Activated naive CD8-positive, alpha-beta T cell treated with anti-CD3 and anti-CD28 coated beads, Interleukin-2, amount 50 U/mL, for 24 hours (primary cell): ENCODE results near the gene CDK6.

Source experiments
- ATAC-seq: fragments of 150-1000 bp; cut with Tn5 transposase; one replicate; pipeline ENCODE4 v1.10.0; 2021
- DNase-seq: peaks from one replicate; pipeline ENCODE4 v3.0.0; 2021
- H3K27ac Mint-ChIP-seq: one replicate; pipeline ENCODE4 v1.8.0; 2021; ENCODE audit warnings: mild to moderate bottlenecking, mixed read lengths
- H3K27me3 Mint-ChIP-seq: one replicate; pipeline ENCODE4 v1.8.0; 2021; ENCODE audit warnings: mixed read lengths
- H3K36me3 Mint-ChIP-seq: one replicate; pipeline ENCODE4 v1.8.0; 2021; ENCODE audit warnings: low read depth, mixed read lengths
- H3K4me1 Mint-ChIP-seq: one replicate; pipeline ENCODE4 v1.8.0; 2021; ENCODE audit warnings: mixed read lengths
- H3K4me3 Mint-ChIP-seq: one replicate; pipeline ENCODE4 v1.8.0; 2021; ENCODE audit warnings: mild to moderate bottlenecking, moderate library complexity, mixed read lengths
- H3K9me3 Mint-ChIP-seq: one replicate; pipeline ENCODE4 v1.8.0; 2021; ENCODE audit warnings: mixed read lengths

The CDK6 gene

DNA sequence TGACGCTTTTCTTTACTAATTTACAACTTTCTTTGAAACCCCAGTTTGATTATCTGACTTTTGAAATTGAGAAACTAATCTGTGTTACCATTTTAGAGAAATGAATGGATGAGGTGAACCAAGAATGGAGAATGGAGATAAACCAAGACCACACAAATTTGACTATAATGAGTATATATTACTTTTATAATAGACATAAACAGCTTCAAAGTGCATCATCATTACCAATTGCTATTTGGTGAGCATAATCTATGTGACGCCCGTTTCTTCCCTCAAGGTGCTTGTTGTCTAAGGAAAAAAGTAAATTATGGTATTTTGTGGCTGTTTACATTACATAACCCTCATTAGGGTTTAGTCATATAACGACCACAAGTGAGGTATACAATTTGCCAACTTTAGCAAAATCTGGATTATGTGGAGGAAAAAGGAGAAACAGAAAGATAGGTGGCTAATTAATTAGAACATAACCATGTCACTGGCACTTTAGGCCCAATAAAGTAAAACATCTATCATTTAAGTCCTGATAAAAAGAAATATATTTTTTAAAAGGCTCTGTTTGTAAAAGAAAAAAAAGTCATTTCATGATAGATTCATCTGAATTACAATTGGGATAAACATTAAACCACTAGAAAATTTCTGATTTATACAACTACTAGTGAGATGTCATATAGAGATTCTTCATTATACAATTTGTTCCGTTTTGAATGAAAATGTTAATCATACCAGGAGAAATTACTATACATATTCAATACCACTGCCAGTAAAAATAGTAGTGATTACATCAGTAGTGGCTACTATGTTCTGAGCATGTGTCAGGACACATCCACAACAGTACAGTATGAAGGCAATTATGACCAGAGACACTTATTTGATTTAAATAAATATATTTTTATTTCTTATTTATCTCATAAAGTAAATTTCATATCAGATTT lies 128.0 kb downstream of the CDK6 start:
- H3K27me3 Mint-ChIP-seq, result no peaks in the 10 kb centered on the region
- H3K9me3 Mint-ChIP-seq, result peaks cover 7% of the 10 kb centered on the region
- peaks cover 54% of the 10 kb centered on the region for H3K4me1 Mint-ChIP-seq
- ATAC-seq (peak; percentile 82), DNase-seq (no peak)
- peak overlapping the region; percentile 82 for H3K27ac Mint-ChIP-seq
- peak overlapping the region; percentile 6 for H3K4me3 Mint-ChIP-seq
- H3K36me3 Mint-ChIP-seq, result peaks cover 56% of the 10 kb centered on the region

DNA sequence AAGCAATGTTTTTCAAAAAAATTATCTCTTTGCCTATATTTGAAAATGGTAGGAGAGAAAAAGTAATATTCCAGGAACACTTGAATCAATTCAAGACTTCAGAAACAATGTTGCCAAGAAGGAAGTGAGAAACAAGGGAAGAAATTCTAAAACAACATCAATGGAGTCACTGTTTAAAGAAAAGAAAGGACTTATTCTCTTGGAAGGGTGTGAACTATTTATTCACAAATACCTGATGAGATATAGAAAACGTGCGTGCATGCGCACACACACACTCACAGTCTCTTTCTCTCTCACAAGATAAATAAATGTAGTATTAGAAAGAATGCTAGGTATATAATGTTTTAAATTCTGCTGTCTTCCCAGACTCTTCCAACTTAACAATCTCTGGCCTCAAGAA lies 128.9 kb downstream of the CDK6 start:
- Mint-ChIP-seq H3K4me1 (peaks cover 56% of the 10 kb centered on the region), H3K27ac (peak overlapping the region; percentile 82), H3K4me3 (no peak overlapping the region), H3K36me3 (peaks cover 62% of the 10 kb centered on the region), H3K27me3 (no peaks in the 10 kb centered on the region), H3K9me3 (peaks cover 7% of the 10 kb centered on the region)
- ATAC-seq, result no peak
- DNase-seq, result no peak

DNA sequence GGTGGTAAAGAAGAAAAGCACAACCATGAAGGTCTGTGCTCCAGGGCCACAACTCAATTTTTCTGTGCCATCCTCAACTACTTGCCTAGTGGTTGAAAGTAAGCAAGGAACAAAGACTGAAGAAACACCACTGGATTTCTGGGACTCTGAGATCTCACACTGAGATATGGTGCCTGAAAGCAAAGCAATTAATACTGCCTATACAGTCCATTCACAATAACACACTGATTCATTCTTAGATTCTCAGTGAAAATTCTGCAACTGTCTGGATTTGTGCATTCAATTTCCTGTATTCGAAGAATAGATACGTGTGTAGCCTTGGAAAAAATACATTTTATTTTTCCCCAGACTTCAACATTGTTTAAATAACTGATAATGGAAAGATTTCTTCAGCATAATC lies 129.8 kb downstream of the CDK6 start:
- Mint-ChIP-seq H3K27ac (peak overlapping the region; percentile 82), H3K36me3 (peaks cover 60% of the 10 kb centered on the region), H3K4me3 (no peak overlapping the region), H3K4me1 (peaks cover 54% of the 10 kb centered on the region), H3K27me3 (no peaks in the 10 kb centered on the region), H3K9me3 (peaks cover 7% of the 10 kb centered on the region)
- DNase-seq (no peak), ATAC-seq (peak; percentile 61)

DNA sequence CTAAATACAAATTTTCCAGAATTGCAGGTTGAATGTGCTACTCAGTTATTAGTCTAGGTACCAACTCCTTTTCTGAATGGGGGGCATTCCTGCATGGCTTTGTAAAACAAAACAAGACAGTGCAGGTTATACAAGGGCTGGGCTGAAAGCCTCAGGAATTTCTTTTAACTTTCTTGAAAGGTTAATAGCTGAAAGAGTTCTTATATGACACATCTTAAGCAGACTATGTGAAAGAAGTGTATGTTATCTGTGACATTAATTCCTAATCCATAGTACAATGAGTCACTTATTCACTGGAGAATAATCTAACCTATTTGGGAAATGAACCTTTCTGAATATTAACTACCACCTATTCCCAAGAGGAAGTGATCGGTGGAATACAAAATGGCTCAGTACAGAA lies 130.5 kb downstream of the CDK6 start:
- H3K4me3 Mint-ChIP-seq, result no peak overlapping the region
- DNase-seq, result no peak
- no peak for ATAC-seq
- no peaks in the 10 kb centered on the region for H3K27me3 Mint-ChIP-seq
- H3K4me1 Mint-ChIP-seq, result peaks cover 57% of the 10 kb centered on the region
- peaks cover 61% of the 10 kb centered on the region for H3K36me3 Mint-ChIP-seq
- H3K9me3 Mint-ChIP-seq, result peaks cover 7% of the 10 kb centered on the region
- peak overlapping the region; percentile 82 for H3K27ac Mint-ChIP-seq

DNA sequence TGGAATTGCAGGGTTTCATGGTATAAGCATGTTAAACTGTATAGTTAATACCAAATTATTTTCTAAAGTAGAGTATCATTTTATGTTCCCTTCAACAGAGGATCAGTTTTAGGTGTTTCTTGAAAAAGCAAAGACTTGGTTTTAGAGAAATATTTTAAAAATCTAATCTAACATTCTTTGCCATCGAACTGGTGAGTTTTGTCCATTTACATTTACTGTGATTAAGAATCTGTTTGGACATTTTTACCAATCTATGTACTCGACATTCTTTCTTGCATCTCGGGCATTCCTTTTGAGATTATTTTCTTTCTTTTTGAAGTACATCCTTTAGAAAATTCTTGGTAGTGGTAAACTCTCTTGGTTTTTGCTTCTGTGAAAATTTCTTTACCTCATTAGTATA lies 131.5 kb downstream of the CDK6 start:
- H3K27ac Mint-ChIP-seq, result no peak overlapping the region
- H3K9me3 Mint-ChIP-seq, result peaks cover 7% of the 10 kb centered on the region
- H3K36me3 Mint-ChIP-seq, result peaks cover 60% of the 10 kb centered on the region
- H3K4me3 Mint-ChIP-seq, result no peak overlapping the region
- ATAC-seq, result no peak
- H3K4me1 Mint-ChIP-seq, result peaks cover 58% of the 10 kb centered on the region
- no peaks in the 10 kb centered on the region for H3K27me3 Mint-ChIP-seq
- no peak for DNase-seq

DNA sequence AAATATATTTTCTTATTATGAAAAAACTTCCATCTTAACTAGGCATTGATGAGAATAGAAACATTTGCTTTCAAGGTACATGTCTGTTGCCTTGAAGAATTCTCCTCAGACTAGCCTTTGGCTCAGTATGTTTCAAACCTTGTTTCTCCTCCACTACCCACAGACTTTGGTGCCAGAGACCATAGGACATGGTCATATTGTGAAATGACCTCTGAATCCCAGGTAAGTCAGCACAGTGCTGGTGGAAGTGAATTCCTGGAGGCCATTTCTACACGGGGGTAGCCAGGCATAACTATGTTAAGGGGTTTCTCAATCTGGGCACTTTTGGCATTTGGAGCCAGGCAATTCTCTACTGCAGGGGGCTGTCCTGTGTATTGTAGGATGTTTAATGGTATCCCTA lies 133.8 kb downstream of the CDK6 start:
- H3K36me3 Mint-ChIP-seq, result peaks cover 51% of the 10 kb centered on the region

DNA sequence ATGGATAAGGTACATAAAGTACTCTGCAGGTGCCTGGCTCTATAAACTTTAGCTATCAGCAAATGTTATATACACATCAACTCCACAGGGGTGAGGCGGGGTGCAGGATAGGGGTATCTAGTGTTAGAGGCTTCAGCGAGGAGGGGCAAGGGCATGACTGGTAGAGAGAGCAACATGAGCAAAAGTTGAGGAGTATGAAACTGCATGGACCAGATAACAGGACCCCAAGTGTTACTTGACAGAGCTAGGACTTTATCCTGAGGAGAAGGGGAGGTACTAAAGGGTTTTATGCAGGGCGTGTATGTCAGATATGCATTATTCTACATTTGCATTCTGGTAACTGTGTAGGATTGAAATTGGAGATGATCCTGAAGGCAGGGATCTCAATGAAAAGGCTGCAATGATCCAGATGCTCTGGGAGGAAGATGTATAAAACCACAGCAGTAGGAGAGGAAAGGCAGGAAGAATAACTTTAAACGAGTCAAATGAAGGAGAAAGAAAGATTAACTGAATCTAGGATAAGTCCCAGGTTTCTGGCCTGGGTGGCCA lies 136.3 kb downstream of the CDK6 start:
- ATAC-seq, result no peak
- H3K36me3 Mint-ChIP-seq, result peaks cover 43% of the 10 kb centered on the region
- H3K4me1 Mint-ChIP-seq, result peaks cover 37% of the 10 kb centered on the region
- H3K27me3 Mint-ChIP-seq, result no peaks in the 10 kb centered on the region
- H3K9me3 Mint-ChIP-seq, result peaks cover 2% of the 10 kb centered on the region
- DNase-seq, result no peak
- peak overlapping the region; percentile 52 for H3K27ac Mint-ChIP-seq
- H3K4me3 Mint-ChIP-seq, result no peak overlapping the region

More for the DNA sequence above, 133.8 kb downstream of the CDK6 start:
- no peak for ATAC-seq
- Mint-ChIP-seq H3K4me1 (peaks cover 37% of the 10 kb centered on the region), H3K4me3 (no peak overlapping the region), H3K27ac (peak overlapping the region; percentile 52), H3K9me3 (peaks cover 7% of the 10 kb centered on the region), H3K27me3 (no peaks in the 10 kb centered on the region)
- DNase-seq, result no peak

DNA sequence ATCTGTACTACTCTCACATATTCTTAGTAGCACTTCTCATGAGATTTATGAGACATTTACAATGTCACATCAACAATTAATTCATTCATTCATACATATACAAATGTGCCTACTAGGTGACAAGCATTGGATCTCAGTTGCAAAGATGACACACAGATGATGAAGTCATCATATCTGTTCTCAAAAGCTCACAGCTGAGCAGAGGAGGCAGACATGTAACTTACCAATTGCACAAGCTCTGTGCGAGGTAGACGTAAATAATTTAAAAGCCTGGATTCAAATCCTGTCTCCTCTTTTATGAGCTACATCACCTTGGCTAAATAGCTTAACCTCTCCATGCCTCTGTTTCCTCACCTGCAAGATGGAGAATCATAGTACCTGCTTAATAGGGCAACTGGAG lies 136.8 kb downstream of the CDK6 start:
- no peak for DNase-seq
- H3K27ac Mint-ChIP-seq, result no peak overlapping the region
- ATAC-seq, result no peak
- H3K36me3 Mint-ChIP-seq, result peaks cover 41% of the 10 kb centered on the region
- H3K9me3 Mint-ChIP-seq, result no peaks in the 10 kb centered on the region
- no peaks in the 10 kb centered on the region for H3K27me3 Mint-ChIP-seq
- H3K4me3 Mint-ChIP-seq, result no peak overlapping the region
- peaks cover 41% of the 10 kb centered on the region for H3K4me1 Mint-ChIP-seq

DNA sequence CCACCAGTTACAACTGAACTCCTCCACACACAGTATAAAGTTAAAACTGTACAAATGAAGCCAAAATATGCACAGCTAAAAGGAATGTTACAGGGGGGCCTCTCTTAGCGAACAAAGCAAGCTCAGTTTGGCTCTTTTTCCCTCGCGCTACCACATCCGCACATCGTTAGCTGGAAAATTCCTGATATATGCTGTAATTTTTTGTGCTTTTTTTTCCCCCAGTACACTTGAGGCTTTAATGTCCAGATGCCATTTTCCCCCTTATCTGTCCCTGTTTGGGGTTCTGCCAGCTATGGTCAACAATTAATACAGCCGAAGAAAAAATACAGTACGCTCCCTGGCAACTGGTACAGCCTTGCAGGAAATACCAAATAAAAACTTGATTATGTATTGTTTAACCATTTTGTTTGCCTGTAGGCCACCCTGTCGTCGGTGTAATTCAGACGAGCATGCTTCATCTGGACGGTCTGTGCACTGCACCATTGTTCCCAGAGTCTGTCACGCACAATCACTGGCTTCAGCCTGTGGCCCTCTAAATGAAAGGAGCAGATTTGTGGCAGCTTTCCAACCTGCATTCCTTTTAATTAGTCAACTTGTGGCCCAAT lies 138.0 kb downstream of the CDK6 start:
- H3K27ac Mint-ChIP-seq, result no peak overlapping the region
- DNase-seq, result no peak
- H3K27me3 Mint-ChIP-seq, result no peaks in the 10 kb centered on the region
- peaks cover 4% of the 10 kb centered on the region for H3K9me3 Mint-ChIP-seq
- peaks cover 45% of the 10 kb centered on the region for H3K4me1 Mint-ChIP-seq
- peaks cover 40% of the 10 kb centered on the region for H3K36me3 Mint-ChIP-seq
- ATAC-seq, result no peak
- no peak overlapping the region for H3K4me3 Mint-ChIP-seq

DNA sequence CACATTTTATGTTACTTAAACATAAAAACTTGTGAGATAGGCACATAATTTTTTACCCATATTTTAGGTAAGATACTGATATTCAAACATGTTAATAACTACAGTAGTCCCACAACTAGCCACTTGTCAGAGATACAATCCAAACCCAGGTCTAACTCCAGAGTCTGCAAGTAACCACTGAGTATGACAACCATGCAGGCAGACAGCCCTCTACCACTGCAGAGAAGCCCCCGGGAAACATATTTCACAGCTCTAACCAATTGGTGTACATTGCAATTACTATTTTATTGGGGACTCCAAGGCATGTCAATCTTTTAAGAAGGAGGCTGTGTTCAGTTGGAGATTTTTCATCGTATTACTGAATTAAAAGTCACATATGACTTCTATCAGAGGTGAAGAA lies 139.0 kb downstream of the CDK6 start:
- H3K27ac Mint-ChIP-seq, result no peak overlapping the region
- H3K4me3 Mint-ChIP-seq, result no peak overlapping the region
- no peaks in the 10 kb centered on the region for H3K27me3 Mint-ChIP-seq
- ATAC-seq (no peak), DNase-seq (no peak)
- H3K36me3 Mint-ChIP-seq, result peaks cover 43% of the 10 kb centered on the region
- peaks cover 4% of the 10 kb centered on the region for H3K9me3 Mint-ChIP-seq
- peaks cover 51% of the 10 kb centered on the region for H3K4me1 Mint-ChIP-seq

DNA sequence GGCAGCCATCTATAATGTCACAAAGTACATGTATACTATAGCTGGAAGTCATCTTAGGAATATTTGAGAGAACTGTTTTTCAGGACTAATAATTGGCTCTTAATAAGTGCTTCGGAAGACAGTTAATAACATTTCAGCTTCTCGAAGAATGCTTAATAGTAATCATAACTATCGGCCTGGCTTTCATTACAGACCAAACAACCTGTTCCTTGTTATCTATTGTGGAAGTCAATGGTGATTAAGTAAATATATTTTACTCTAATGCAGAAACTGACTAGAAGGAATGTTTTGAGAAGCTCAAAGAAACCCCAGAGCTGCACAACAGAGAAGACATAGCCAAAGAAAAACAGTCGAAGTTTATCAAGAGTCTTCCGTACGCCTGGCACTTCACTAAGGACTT lies 139.4 kb downstream of the CDK6 start:
- H3K27me3 Mint-ChIP-seq, result no peaks in the 10 kb centered on the region
- no peak for ATAC-seq
- H3K36me3 Mint-ChIP-seq, result peaks cover 42% of the 10 kb centered on the region
- peaks cover 4% of the 10 kb centered on the region for H3K9me3 Mint-ChIP-seq
- H3K27ac Mint-ChIP-seq, result no peak overlapping the region
- no peak for DNase-seq
- H3K4me3 Mint-ChIP-seq, result no peak overlapping the region
- peaks cover 54% of the 10 kb centered on the region for H3K4me1 Mint-ChIP-seq

DNA sequence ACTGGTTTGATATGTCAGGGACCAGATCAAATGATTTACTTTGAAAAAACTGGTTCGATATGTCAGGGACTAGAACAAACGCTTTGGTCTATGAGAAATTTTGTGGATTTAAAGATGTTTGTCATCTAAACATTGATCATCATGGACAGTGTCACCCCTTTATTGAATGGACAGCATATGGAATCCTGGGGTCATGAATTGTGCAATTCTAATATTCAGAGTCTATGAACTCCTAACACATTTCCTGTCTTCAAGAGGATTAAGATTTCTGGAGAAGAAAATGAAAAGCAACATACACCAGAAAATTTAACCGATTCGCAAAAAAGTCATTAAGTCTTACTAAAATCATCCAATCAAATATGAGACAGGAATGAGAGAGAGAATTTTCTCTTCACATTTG lies 139.8 kb downstream of the CDK6 start:
- ATAC-seq (no peak), DNase-seq (no peak)
- no peak overlapping the region for H3K4me3 Mint-ChIP-seq
- H3K4me1 Mint-ChIP-seq, result peaks cover 58% of the 10 kb centered on the region
- no peaks in the 10 kb centered on the region for H3K27me3 Mint-ChIP-seq
- H3K36me3 Mint-ChIP-seq, result peaks cover 41% of the 10 kb centered on the region
- peaks cover 4% of the 10 kb centered on the region for H3K9me3 Mint-ChIP-seq
- H3K27ac Mint-ChIP-seq, result no peak overlapping the region

DNA sequence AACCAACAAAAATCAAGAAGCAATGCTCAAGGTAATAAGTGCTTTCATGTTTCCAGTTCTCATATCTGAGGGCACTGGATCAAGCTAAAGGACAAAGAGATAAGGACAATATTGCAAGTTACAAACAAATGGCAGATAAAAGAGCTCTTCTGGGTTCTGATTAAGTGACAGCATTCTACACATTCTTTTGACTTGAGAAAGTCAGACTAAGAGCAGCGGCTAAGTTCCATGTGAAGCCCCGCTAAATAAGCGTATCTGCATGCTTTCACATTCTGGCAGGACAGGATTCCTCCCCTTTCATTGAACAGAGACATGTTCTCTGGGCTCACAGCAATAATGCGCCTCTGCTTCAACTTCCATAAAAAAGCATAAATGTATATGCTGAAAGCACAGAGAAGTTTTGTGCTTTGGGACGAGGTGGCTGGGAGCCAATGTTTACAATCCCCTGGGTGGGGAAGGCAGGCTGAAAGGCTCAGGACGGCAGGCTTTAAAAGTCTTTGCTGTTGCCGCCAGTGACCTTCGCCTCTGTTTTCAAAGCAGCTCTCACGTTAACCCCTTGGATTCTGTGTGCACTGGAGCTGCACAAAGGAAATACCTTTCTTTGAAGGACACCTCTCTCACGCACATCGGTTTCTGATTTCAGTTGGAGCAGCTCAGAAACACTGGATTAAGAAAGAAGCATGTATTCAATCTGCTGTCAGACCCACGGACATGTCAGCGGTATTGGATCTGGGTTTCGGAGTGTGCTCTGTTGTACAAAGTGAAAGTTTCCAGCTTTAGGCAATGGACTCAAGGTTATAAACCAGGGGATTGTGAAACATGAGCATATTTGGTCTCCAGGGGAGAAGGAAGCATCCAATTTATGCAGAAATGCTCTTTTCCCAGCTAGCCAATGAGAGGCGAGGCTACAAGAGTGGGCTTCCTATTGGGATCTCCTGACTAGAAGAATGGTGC lies 140.8 kb downstream of the CDK6 start:
- DNase-seq, result no peak
- peak overlapping the region; percentile 38 for H3K4me3 Mint-ChIP-seq
- peak overlapping the region; percentile 75 for H3K27ac Mint-ChIP-seq
- H3K4me1 Mint-ChIP-seq, result peaks cover 61% of the 10 kb centered on the region
- H3K36me3 Mint-ChIP-seq, result peaks cover 40% of the 10 kb centered on the region
- H3K27me3 Mint-ChIP-seq, result no peaks in the 10 kb centered on the region
- no peak for ATAC-seq
- peaks cover 4% of the 10 kb centered on the region for H3K9me3 Mint-ChIP-seq

DNA sequence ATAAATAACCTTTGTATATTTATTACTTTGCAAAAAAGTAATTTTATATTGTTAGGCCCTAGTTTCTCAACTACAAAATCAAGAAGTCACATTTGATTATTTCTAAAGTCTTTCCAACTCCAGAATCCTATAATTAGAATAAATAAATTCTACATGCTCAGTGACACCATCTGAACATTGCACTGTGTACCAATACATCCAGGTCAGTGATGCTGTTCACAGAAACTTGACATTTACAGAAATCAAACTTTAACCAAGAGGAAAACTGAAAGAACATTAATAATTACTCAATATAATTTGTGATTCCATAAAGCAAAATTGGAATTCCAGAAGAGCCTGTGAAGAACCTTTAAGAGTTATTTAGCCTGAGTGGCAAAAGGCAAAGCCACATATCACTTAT lies 142.2 kb downstream of the CDK6 start:
- no peak for ATAC-seq
- no peak for DNase-seq
- peaks cover 4% of the 10 kb centered on the region for H3K9me3 Mint-ChIP-seq
- no peak overlapping the region for H3K4me3 Mint-ChIP-seq
- peaks cover 66% of the 10 kb centered on the region for H3K4me1 Mint-ChIP-seq
- peaks cover 48% of the 10 kb centered on the region for H3K36me3 Mint-ChIP-seq
- no peak overlapping the region for H3K27ac Mint-ChIP-seq
- no peaks in the 10 kb centered on the region for H3K27me3 Mint-ChIP-seq
